ENCODE measurements around the gene SPIN2B.
"Not testable (repeated sequence)": the region's sequence is repeated elsewhere in the genome, so short reads cannot be mapped to it uniquely, and the experiment has no call there.

SPIN2B gene

DNA sequence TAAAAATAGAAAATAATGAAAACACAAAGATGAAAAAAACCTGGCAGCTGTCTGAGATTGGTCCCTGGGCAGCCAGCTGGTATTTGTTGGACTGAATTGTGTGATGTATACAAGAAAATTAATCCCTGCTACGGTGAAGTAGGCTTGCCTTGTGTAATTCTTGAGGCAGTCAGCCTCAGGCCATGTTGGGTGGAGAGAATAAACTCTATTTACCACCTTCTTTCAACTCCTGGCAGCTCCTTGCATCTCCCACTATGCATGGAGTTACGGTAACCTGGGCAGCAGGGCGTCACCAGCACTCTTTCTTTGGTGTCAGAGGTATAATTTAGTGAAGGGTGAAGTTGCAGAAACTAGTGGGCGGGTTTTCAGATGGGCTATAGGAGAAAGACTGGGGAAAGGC is 12.4 kb upstream of the SPIN2B start:
- H3K36me3 ChIP-seq = no peaks in the 10 kb centered on the region
- H3K9ac ChIP-seq = no peak overlapping the region
- no peak for TF ChIP-seq Cebpa-rat (IDR thresholded peaks at IDR 0.05)
- no peaks in the 10 kb centered on the region for H3K4me1 ChIP-seq
- no peak overlapping the region for H3K4me3 ChIP-seq
- H3K27me3 ChIP-seq = peaks cover 52% of the 10 kb centered on the region
- no peaks in the 10 kb centered on the region for H4K20me1 ChIP-seq
- no peak overlapping the region for H3K4me2 ChIP-seq
- H3K9me3 ChIP-seq = no peaks in the 10 kb centered on the region
- H3K27ac ChIP-seq = no peak overlapping the region

DNA sequence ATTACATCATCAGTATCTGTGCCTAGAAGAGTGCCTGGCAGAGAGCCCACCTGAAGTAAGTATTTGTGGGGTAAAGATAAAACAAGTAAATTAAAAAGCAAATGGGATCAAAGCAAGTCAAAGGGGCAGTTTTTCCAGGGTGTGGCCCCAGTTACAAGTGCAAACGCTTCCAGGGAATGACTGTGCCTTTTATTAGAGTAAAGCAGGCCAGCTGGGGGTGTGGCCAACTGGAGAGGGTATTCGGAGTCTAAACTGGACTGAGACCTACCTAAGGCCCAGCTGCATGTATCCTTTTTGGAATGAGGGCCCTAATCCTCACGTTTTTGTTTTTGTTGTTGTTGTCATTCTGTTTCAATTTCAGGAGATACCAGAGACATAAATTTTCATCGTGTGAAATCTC is 11.9 kb upstream of the SPIN2B start:
- not testable (repeated sequence) for H3K9ac ChIP-seq, H3K4me1 ChIP-seq, H3K27ac ChIP-seq, H3K9me3 ChIP-seq, H3K4me3 ChIP-seq, H3K36me3 ChIP-seq, H4K20me1 ChIP-seq, H3K4me2 ChIP-seq
- peaks cover 51% of the 10 kb centered on the region for H3K27me3 ChIP-seq

DNA sequence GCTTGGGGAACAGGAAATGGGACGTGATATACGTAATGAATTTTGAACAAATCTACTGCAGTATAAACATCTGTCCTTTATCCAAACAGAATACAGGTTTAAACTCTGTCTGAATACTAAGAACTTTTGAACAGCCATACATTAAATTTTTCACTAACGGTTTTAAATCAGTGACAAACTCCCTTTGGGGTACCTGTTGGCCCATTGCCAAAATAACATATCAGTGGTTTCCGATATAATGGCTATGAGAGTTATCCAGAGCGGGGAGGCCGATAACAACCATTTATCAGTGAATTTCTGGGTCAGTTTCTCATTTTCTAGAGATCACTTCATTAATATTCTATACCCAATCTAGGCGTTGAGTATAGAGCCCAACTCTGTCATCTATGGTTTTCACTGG is 10.7 kb upstream of the SPIN2B start:
- Histone ChIP-seq H3K27me3 (peaks cover 49% of the 10 kb centered on the region), H3K4me1 (no peaks in the 10 kb centered on the region), H3K4me3 (no peak overlapping the region), H3K4me2 (no peak overlapping the region), H3K36me3 (no peaks in the 10 kb centered on the region), H4K20me1 (no peaks in the 10 kb centered on the region), H3K27ac (no peak overlapping the region), H3K9me3 (no peaks in the 10 kb centered on the region), H3K9ac (no peak overlapping the region)
- TF ChIP-seq Cebpa-rat (IDR thresholded peaks at IDR 0.05) = no peak

DNA sequence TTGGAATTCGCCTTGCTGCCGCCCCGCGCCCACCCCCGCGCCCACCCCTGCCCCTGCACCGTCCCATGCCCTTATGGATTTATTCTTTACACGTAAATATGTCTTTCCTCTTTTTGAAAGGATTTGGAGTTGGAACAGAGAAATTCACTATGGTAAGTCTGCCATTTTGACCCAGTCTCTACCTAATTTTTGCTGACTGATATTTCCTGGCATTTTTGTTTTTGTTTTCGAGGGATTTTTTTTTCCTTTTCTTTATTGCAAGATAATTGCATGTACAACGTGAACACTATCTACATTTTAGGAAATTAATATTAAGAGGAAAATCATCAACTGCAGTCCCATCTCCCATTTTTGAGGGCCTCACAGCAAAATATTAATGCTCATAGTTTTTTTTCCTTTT is 468 bp upstream of the SPIN2B start:
- Histone ChIP-seq H3K4me2 (peak overlapping the region; percentile 56), H3K27ac (no peak overlapping the region), H3K9ac (0 out of 2 replicates have a peak overlapping the region, but pooled peaks have one; percentile 66), H3K4me3 (peak overlapping the region; percentile 67), H3K4me1 (no peaks in the 10 kb centered on the region), H4K20me1 (no peaks in the 10 kb centered on the region), H3K27me3 (peaks cover 23% of the 10 kb centered on the region), H3K9me3 (no peaks in the 10 kb centered on the region), H3K36me3 (no peaks in the 10 kb centered on the region)
- no peak for TF ChIP-seq Cebpa-rat (IDR thresholded peaks at IDR 0.05)

DNA sequence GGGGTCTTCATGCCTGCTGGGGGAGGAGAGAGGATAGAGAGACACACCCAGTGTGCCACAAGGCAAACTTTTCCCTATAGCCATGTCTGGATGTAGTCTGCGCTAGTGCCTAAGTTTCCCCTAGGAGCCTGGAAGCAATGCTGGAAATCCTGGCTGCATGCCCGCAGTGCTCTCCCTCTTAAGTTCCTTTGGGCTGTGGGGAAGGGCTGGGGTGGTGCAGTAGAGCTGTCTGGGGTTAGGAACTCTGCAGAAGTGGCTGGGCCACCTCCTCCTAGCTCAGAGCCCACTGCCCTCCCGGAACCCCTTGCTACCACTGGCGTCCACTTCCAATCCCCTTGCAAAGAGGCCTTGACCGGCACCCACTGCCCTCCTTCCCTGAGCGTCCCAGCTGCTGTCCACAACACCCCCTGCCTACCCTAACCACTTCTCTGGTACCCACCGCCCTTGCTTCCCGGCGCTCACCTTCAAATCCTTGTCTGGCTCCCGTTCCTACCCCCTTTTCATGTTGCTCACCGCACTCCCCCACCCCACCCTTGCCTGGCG is 658 bp downstream of the SPIN2B start:
- Histone ChIP-seq H3K4me2 (peak overlapping the region; percentile 63), H3K4me3 (peak overlapping the region; percentile 67), H3K27ac (peak overlapping the region; percentile 66), H3K9ac (peak overlapping the region; percentile 66), H3K27me3 (peaks cover 15% of the 10 kb centered on the region)
- H4K20me1 ChIP-seq, H3K4me1 ChIP-seq, H3K9me3 ChIP-seq, H3K36me3 ChIP-seq: not testable (repeated sequence)

DNA sequence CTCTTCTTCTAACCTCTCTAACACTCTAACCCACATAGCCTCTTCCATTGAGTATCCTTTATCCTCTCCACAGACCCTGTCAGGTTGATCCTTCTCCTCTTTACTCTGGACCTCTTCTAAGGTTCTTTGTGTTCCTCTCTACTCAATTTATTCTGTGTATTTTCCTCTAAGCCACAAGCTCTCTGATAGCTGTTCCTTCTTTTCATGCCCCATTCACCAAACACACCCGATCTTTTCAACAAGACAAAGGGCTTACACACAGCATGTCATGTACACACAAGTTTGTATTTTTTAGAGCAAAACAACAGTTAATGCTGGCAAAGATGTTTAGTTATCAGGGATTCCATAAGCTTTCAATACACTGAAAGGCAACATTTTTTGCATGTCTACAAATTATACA is 1.9 kb downstream of the SPIN2B start:
- TF ChIP-seq Cebpa-rat (IDR thresholded peaks at IDR 0.05) = no peak
- H3K27ac ChIP-seq = no peak overlapping the region
- no peak overlapping the region for H3K4me3 ChIP-seq
- no peaks in the 10 kb centered on the region for H3K36me3 ChIP-seq
- H3K9me3 ChIP-seq = no peaks in the 10 kb centered on the region
- H3K4me2 ChIP-seq = no peak overlapping the region
- H4K20me1 ChIP-seq = no peaks in the 10 kb centered on the region
- H3K9ac ChIP-seq = no peak overlapping the region
- H3K27me3 ChIP-seq = peaks cover 15% of the 10 kb centered on the region
- H3K4me1 ChIP-seq = no peaks in the 10 kb centered on the region

DNA sequence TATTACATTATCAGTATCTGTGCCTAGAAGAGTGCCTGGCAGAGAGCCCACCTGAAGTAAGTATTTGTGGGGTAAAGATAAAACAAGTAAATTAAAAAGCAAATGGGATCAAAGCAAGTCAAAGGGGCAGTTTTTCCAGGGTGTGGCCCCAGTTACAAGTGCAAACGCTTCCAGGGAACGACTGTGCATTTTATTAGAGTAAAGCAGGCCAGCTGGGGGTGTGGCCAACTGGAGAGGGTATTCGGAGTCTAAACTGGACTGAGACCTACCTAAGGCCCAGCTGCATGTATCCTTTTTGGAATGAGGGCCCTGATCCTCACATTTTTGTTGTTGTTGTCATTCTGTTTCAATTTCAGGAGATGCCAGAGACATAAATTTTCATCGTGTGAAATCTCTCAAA is 3.8 kb downstream of the SPIN2B start:
- H3K4me1 ChIP-seq, H4K20me1 ChIP-seq, H3K36me3 ChIP-seq, H3K4me3 ChIP-seq, H3K27ac ChIP-seq, H3K9me3 ChIP-seq, H3K9ac ChIP-seq, H3K4me2 ChIP-seq: not testable (repeated sequence)
- peaks cover 19% of the 10 kb centered on the region for H3K27me3 ChIP-seq

DNA sequence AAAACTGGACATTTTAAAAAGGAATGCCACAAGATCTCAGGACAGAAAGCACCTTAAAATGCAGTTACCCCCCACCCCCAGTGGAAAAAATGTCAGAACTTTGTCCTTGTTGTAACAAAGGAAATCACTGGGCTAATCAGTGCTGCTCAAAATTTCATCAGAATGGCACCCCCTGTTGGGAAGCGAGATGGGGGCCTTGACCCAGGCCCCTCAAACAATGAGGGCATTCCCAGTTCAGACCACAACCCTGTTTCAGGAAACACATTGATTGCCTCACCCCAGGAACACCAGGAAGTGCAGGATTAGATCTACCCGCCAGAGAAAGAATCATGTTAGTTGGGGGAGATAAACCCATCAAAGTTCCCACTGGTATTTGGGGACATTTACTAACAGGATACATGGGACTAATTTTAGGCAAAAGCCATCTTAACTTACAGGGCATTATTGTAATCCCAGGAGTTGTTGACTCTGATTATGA is 16.4 kb downstream of the SPIN2B start:
- no peak overlapping the region for H3K4me3 ChIP-seq
- H3K9ac ChIP-seq = no peak overlapping the region
- peaks cover 5% of the 10 kb centered on the region; the same call in 1 of the 2 replicates for H3K9me3 ChIP-seq
- H4K20me1 ChIP-seq = no peaks in the 10 kb centered on the region
- H3K4me1 ChIP-seq = no peaks in the 10 kb centered on the region
- no peak overlapping the region for H3K4me2 ChIP-seq
- H3K36me3 ChIP-seq = 0 out of 2 replicates have a peak, but pooled peaks cover 5% of the 10 kb centered on the region
- H3K27ac ChIP-seq = no peak overlapping the region
- no peak for TF ChIP-seq Cebpa-rat (IDR thresholded peaks at IDR 0.05)
- peaks cover 60% of the 10 kb centered on the region for H3K27me3 ChIP-seq

DNA sequence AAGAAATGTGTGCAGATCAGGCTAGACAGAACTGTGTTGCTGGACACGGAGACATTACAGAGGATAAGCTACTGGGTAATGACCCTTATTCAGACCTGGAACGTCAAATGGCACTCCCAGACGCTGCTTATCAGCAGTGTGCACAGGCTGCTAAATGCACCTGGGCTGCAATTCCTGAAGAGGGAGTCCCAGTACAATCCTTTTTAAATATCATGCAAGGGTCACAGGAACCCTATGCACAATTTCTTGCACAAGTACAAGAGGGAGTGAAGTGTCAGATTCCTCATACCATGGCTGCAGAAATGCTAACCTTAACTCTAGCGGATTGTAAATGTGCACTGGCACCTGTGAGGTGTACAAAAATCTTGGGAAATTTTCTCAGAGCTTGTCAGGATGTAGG is 16.9 kb downstream of the SPIN2B start:
- TF ChIP-seq Cebpa-rat (IDR thresholded peaks at IDR 0.05) = no peak
- Histone ChIP-seq H3K27me3 (peaks cover 60% of the 10 kb centered on the region), H3K4me2 (no peak overlapping the region), H3K9me3 (peaks cover 10% of the 10 kb centered on the region), H3K36me3 (0 out of 2 replicates have a peak, but pooled peaks cover 5% of the 10 kb centered on the region), H3K9ac (no peak overlapping the region), H3K27ac (no peak overlapping the region), H3K4me1 (no peaks in the 10 kb centered on the region), H3K4me3 (no peak overlapping the region), H4K20me1 (no peaks in the 10 kb centered on the region)

DNA sequence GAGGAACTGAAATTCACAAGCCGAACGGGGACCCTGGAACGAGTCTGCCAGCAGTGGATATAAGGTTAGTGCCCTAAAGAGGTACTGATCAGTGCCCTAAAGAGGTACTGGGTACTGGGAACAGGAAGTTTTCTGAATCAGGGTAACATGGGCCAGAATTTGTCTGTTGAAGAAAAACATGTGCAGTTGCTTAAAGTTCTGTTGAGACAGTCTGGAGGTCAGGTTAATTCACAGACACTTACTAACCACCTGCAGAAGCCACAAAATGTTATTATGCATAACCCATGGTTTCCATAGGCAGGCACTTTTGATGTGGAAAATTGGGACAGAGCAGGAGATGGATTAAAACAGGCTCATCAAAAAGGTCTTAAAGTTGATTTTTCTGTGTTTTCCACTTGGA is 17.9 kb downstream of the SPIN2B start:
- no peak overlapping the region for H3K4me3 ChIP-seq
- no peak overlapping the region for H3K4me2 ChIP-seq
- H3K36me3 ChIP-seq = no peaks in the 10 kb centered on the region
- H3K9me3 ChIP-seq = peaks cover 19% of the 10 kb centered on the region
- H4K20me1 ChIP-seq = no peaks in the 10 kb centered on the region
- H3K4me1 ChIP-seq = no peaks in the 10 kb centered on the region
- no peak overlapping the region for H3K27ac ChIP-seq
- H3K9ac ChIP-seq = no peak overlapping the region
- TF ChIP-seq Cebpa-rat (IDR thresholded peaks at IDR 0.05) = no peak
- peaks cover 51% of the 10 kb centered on the region for H3K27me3 ChIP-seq

DNA sequence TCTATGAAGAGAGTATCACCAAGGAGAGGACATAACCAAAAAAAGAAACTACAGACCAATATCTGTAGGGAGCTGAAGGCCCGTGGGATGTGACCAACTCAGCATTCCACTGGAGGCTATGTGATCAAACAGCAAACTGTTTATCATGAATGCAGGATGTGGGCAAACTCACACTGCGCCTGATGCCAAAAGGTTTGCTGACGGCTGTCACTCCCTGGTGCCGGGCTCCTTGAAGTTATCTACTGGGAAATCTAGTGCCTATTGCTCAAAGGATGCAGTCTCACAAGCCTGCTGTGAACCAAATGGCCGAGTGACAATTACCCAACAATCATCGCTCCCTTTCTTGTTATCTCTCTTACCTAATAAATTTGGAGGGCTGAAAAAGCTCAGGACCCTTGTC is 18.4 kb downstream of the SPIN2B start:
- H4K20me1 ChIP-seq, H3K27ac ChIP-seq, H3K36me3 ChIP-seq, H3K4me2 ChIP-seq, H3K4me1 ChIP-seq, H3K4me3 ChIP-seq, H3K9ac ChIP-seq: not testable (repeated sequence)
- Histone ChIP-seq H3K9me3 (peaks cover 20% of the 10 kb centered on the region), H3K27me3 (peaks cover 46% of the 10 kb centered on the region)
